Measurements from ENCODE around the gene MRAS. TPM values are rescaled to one million over a fixed set of nuclear protein-coding genes. Genes with fewer than 3 reads are reported as not detected.

MRAS gene
- polyA plus RNA-seq, 1 donor = 29.7 TPM

DNA sequence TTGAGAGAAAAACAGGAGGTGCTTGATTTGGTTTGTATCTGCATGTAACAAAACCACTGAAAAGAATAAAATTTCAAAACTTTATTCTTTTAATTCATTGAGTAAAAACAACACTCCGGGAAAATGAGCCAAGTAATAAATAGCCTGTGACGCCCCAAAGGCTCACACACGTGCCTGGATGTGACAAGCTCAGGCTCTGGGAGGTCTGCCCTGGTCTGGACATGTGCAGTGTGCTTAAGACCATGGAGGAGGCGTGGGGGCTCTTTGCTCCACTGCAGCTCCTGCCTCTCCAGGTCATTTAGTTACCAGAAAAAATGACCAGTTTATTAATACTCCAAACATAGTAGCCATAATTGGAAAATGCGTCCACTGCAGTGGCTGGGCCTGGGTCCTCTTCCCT lies 10.1 kb upstream of the MRAS start:
- DNase-seq = no peak

GRCh38 chr3:138338811-138339210 lies 9.6 kb upstream of the MRAS start:
- DNase-seq = no peak

DNA sequence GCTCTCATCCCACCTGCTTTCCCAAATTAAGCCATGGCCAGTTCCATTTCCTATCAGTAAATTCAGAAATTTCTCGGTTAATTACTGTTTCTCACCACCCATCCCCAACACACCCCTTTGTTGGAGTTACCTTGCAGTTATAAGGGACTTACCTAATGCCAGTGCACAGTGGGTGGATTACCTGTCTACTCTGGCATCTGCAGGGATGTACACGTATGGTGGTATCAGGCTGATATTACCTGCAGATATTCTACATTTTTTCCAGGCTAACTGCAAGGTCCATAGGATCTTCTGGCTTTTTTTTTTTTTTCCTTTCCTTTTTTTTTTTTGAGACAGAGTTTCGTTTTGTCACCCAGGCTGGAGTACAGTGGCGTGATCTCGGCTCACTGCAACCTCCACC lies 7.9 kb upstream of the MRAS start:
- no peak for DNase-seq

GRCh38 chr3:138344754-138345153 lies 3.6 kb upstream of the MRAS start:
- no peak for DNase-seq

DNA sequence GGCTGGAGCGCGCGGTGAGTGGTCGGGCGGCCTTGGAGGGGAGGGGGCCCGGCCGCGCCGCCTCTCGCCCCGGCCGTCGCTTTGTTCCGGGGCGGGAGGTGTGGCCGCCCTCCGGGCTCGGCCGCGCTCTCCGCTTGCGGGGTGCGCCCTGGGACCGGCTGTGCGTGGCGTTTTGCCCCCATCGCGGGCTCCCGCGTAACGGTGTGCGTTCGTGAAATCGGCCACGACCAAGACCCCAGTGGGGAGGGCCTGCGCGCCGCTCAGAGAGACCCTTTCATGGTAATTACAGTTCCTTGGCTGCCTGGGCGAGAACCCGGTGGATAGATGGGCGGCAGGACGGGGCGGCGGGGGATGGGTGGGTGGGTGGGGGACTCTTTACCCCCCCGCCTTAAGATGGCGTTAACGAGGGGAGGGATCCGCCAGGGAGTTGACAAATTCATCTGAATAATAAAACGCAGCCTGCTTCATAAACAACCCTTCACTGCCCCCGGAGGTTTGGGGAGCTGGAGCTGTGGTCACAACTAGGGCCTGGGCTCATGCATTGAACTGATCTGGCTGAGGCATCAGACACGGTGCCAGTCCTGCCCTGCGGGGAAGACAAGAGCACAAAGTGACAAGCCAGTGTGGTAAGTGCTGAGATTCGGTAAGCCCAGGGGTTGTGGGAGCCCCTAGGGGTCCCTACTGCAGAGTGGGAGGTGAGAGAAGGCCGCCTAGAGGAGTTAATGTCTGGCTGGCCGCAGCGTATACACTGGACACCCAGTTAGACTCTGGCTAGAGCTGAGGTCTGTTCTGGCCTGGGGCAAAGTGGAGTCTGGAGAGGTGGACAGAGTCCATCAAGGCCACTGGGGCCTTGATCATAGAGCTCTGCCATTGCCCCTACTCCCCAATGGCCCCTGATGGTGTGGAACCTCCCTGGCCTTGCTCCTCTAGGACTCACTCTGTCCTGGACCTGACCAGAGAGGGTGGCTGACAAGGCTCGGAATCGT lies 668 bp downstream of the MRAS start:
- DNase-seq = peak; percentile 35

- DNase-seq = peak; percentile 42
These were observed 1.7 kb downstream of the MRAS start for GRCh38 chr3:138349926-138350665.

GRCh38 chr3:138351151-138351550 lies 2.8 kb downstream of the MRAS start:
- no peak for DNase-seq

DNA sequence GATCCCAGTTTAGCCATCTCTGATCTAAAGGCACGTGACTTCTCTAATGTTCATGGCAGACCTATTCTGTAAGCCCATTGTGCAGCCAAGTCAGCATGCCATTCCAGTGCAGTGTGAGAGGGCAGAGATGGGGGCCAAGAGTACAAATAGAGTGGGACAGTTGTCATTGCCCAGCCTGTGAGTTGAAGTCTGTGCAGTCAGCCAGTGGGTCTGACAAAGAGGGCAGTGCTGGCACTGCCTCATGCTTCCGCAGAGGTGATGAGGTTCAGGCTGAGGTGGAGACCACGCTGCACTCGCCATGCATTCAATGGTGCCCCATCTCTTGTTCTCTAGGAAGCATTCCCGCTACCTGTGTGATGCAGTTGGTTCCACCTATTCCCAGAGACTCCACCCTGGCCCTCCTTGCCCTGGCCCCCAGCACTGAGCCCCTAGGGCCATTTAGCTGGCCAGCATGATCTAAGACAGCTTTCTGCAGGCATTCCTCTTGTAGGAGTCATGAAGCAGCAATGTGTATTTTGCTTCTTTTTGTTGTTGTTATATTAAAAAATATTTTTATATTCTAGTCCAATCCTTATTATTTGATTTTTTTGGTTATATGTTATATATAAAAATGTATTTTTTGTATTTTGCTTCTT lies 3.7 kb downstream of the MRAS start:
- DNase-seq = no peak

DNA sequence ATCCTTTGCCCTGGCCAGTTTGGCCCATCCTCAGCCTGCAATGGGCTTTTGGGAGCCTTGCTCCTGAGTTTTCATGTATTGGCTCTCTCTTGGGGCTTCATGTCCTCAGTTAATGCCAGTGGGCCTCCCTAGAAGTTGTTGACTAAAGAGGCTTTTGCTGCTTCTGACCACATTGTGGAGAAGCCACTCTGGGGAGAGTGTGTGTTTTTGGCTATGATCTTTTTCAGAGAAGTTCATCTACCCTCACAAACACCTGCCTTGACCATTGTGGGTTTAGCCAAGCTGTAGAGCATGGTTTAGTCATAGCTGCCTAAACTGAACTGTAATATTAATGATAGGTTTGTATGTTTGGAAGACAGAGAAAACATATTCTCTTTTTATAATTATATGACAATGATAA lies 6.0 kb downstream of the MRAS start:
- DNase-seq = no peak

GRCh38 chr3:138355071-138355470 lies 6.7 kb downstream of the MRAS start:
- DNase-seq = no peak

DNA sequence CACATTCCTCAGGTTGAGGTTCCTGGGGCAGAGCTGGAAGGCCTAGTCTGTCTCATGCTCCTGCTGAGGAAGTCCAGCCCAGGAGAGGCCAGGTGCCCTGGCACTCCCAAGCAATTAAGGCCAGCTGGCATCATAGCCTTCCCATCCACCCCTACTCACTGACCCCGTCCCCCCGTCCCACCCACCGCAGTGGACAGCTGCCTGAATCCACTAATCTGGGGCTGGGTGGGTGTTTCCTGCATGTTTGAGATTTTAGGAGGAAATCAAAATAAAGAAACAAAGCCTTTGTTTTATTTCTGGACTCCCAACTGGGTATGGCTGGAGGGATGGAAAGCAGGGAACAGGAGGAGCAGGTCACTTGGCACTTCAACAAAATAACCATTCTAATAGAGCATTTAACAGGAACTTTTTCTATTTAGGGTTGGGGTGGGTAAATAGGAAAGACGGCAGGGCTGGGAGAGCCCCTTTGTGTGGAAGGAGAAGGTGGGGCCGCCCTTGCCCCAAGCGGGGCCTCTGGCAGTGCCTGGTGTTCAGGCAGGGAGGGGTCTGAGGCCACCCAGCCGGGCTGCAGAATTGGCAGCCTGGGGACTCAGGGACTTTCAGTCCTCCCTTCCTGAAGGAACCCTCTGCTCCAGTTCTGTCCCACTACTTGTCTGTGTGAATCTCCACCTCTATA lies 8.5 kb downstream of the MRAS start:
- DNase-seq = no peak

GRCh38 chr3:138359148-138359918 lies 11.0 kb downstream of the MRAS start:
- no peak for DNase-seq

GRCh38 chr3:138359919-138360868 lies 11.8 kb downstream of the MRAS start:
- DNase-seq = no peak

DNA sequence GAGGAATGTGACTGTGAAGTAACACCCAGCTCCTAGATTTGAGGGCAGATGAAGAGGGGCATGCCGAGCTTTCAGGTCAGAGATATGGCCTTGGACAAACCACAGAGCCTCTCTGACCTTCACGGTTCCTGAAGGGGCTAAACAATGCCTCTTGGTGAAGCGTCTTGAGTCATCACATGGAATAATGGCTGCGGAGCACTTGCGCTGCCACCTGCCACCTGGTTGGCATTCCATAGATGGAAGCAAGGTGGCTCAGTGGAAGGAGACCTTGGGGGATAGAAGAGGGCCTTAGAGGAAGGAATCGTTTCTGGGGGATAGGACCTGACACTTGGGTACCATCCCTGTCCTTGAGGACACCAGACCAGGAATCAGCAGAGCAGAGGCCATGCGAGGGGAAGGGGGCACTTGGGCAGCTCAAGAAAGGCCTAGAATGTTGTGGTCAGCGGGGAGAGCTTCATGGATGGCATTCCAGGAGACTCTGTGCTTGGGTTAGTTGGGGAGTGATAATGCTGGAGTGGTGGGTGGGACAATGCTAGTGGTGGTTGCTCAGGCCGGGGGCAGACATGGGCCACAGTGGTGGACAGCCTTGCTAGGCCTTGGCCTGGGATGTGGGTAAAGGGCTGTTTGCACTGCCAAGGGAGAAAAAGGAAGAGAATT lies 12.6 kb downstream of the MRAS start:
- DNase-seq = no peak

GRCh38 chr3:138361561-138361971 lies 13.2 kb downstream of the MRAS start:
- DNase-seq = peak; percentile 68

GRCh38 chr3:138362538-138362937 lies 14.2 kb downstream of the MRAS start:
- DNase-seq = no peak

GRCh38 chr3:138363322-138363721 lies 14.9 kb downstream of the MRAS start:
- DNase-seq = no peak

- DNase-seq = no peak
These were observed 16.2 kb downstream of the MRAS start for GRCh38 chr3:138364356-138365252.

- no peak for DNase-seq
These were observed 16.8 kb downstream of the MRAS start for GRCh38 chr3:138365253-138365555.
